H9 (cell line): ENCODE data around the gene ARL8A. TPM values are rescaled to one million over a fixed set of nuclear protein-coding genes. Genes with fewer than 3 reads are reported as not detected.

Experiments
- DNase-seq: peaks from one replicate; pipeline ENCODE4 v3.0.0-alpha.2; 2017
- H2AFZ ChIP-seq: one replicate; pipeline ENCODE4 v1.6.1; 2013; ENCODE audit warnings: mild to moderate bottlenecking, low read length, control low read depth, moderate library complexity
- H2AK5ac ChIP-seq: 2 replicates; pipeline ENCODE4 v1.6.1; 2013; ENCODE audit warnings: low read length, control low read depth, mixed read lengths; ENCODE audit not compliant: insufficient read length
- H2BK120ac ChIP-seq: one replicate; pipeline ENCODE4 v1.6.1; 2013; ENCODE audit warnings: low read depth, mild to moderate bottlenecking, low read length, control low read depth, inconsistent platforms; ENCODE audit not compliant: poor library complexity, severe bottlenecking
- H2BK12ac ChIP-seq: 2 replicates; pipeline ENCODE4 v1.6.1; 2013; ENCODE audit warnings: low read length, control low read depth, mixed read lengths, low read depth; ENCODE audit not compliant: insufficient read length
- H2BK15ac ChIP-seq: 2 replicates; pipeline ENCODE4 v1.6.1; 2013; ENCODE audit warnings: low read depth, low read length, control low read depth
- H2BK20ac ChIP-seq: one replicate; pipeline ENCODE4 v1.6.1; 2013; ENCODE audit warnings: low read depth, mild to moderate bottlenecking, low read length, control low read depth, inconsistent platforms; ENCODE audit not compliant: poor library complexity, severe bottlenecking
- H2BK5ac ChIP-seq: 2 replicates; pipeline ENCODE4 v1.6.1; 2013; ENCODE audit warnings: low read length, control low read depth, mixed read lengths; ENCODE audit not compliant: insufficient read length
- H3K14ac ChIP-seq: 2 replicates; pipeline ENCODE4 v1.6.1; 2013; ENCODE audit warnings: low read length, control low read depth; ENCODE audit not compliant: insufficient read depth
- H3K18ac ChIP-seq: 2 replicates; pipeline ENCODE4 v1.6.1; 2013; ENCODE audit warnings: low read depth, mild to moderate bottlenecking, mixed read lengths, low read length, control low read depth; ENCODE audit not compliant: insufficient read length
- H3K23ac ChIP-seq: 2 replicates; pipeline ENCODE4 v1.6.1; 2013; ENCODE audit warnings: low read length, control low read depth, mixed read lengths, low read depth; ENCODE audit not compliant: insufficient read length
- H3K23me2 ChIP-seq: 2 replicates; pipeline ENCODE4 v1.6.1; 2013; ENCODE audit warnings: low read depth, mild to moderate bottlenecking, mixed read lengths, low read length, control low read depth; ENCODE audit not compliant: insufficient read length, poor library complexity, severe bottlenecking
- H3K27ac ChIP-seq: 2 replicates; pipeline ENCODE4 v1.5.1; 2013; ENCODE audit warnings: low read length, control low read depth, mixed read lengths, low read depth; ENCODE audit not compliant: insufficient read length
- H3K27me3 ChIP-seq: 2 replicates; pipeline ENCODE4 v1.6.1; 2013; ENCODE audit warnings: low read length, control low read depth, inconsistent platforms; ENCODE audit not compliant: insufficient read depth
- H3K4ac ChIP-seq: 2 replicates; pipeline ENCODE4 v1.6.1; 2013; ENCODE audit warnings: low read depth, mild to moderate bottlenecking, control low read depth, inconsistent platforms, low read length, moderate library complexity
- H3K4me1 ChIP-seq: 2 replicates; pipeline ENCODE4 v1.6.1; 2013; ENCODE audit warnings: low read length, control low read depth, inconsistent platforms; ENCODE audit not compliant: insufficient read depth
- H3K4me2 ChIP-seq: 2 replicates; pipeline ENCODE4 v1.6.1; 2013; ENCODE audit warnings: low read length, control low read depth, mixed read lengths; ENCODE audit not compliant: insufficient read length, insufficient read depth
- H3K56ac ChIP-seq: 2 replicates; pipeline ENCODE4 v1.6.1; 2013; ENCODE audit warnings: low read depth, mild to moderate bottlenecking, mixed read lengths, low read length, control low read depth; ENCODE audit not compliant: insufficient read length
- H3K79me1 ChIP-seq: 2 replicates; pipeline ENCODE4 v1.6.1; 2013; ENCODE audit warnings: low read depth, mild to moderate bottlenecking, moderate library complexity, low read length, control low read depth, inconsistent platforms; ENCODE audit not compliant: insufficient read depth, poor library complexity, severe bottlenecking
- H3K79me2 ChIP-seq: 2 replicates; pipeline ENCODE4 v1.6.1; 2013; ENCODE audit warnings: low read length, control low read depth, inconsistent platforms; ENCODE audit not compliant: insufficient read depth
- H3K9ac ChIP-seq: 2 replicates; pipeline ENCODE4 v1.6.1; 2013; ENCODE audit warnings: low read length, control low read depth, mixed read lengths; ENCODE audit not compliant: insufficient read length; ENCODE audit errors: extremely low read depth
- H3K9me3 ChIP-seq: one replicate; pipeline ENCODE4 v1.6.1; 2013; ENCODE audit warnings: low read depth, low read length, inconsistent platforms; ENCODE audit not compliant: control insufficient read depth
- H3T11ph ChIP-seq: one replicate; pipeline ENCODE4 v1.6.1; 2013; ENCODE audit warnings: mild to moderate bottlenecking, low read length, control low read depth, inconsistent platforms
- H4K20me1 ChIP-seq: one replicate; pipeline ENCODE4 v1.6.1; 2013; ENCODE audit not compliant: control insufficient read depth, insufficient read length, insufficient read depth
- H4K5ac ChIP-seq: 2 replicates; pipeline ENCODE4 v1.6.1; 2013; ENCODE audit warnings: low read depth, mild to moderate bottlenecking, mixed read lengths, low read length, control low read depth; ENCODE audit not compliant: insufficient read length
- H4K8ac ChIP-seq: replicated peaks from 2 replicates; pipeline ENCODE4 v1.6.1; 2013; ENCODE audit warnings: low read length, control low read depth, mixed read lengths, low read depth; ENCODE audit not compliant: insufficient read length
- H4K91ac ChIP-seq: 2 replicates; pipeline ENCODE4 v1.6.1; 2013; ENCODE audit warnings: low read depth, mild to moderate bottlenecking, moderate library complexity, mixed read lengths, low read length, control low read depth; ENCODE audit not compliant: insufficient read length
- H3K27ac Mint-ChIP-seq, 3 experiments: 2 replicates in 2 of 3; 3 replicates in 1 of 3; pipeline ENCODE4 v1.8.0; 2020 to 2021; ENCODE audit warnings: mixed read lengths in 3 of 3, mild to moderate bottlenecking in 1 of 3, moderate library complexity in 1 of 3
- H3K27me3 Mint-ChIP-seq: 2 replicates; pipeline ENCODE4 v1.8.0; 2021; ENCODE audit warnings: low read depth, mild to moderate bottlenecking, moderate library complexity, mixed read lengths
- H3K36me3 Mint-ChIP-seq, 3 experiments: 2 replicates in 2 of 3; 3 replicates in 1 of 3; pipeline ENCODE4 v1.8.0; 2020 to 2021; ENCODE audit warnings: low read depth in 3 of 3, mixed read lengths in 3 of 3; ENCODE audit not compliant: insufficient read depth in 1 of 3
- H3K4me1 Mint-ChIP-seq, 2 experiments: 2 replicates each; pipeline ENCODE4 v1.8.0; 2020; ENCODE audit warnings: mixed read lengths in 2 of 2
- H3K4me3 Mint-ChIP-seq, 2 experiments: 2 replicates in 1 of 2; 3 replicates in 1 of 2; pipeline ENCODE4 v1.8.0; 2020 to 2021; ENCODE audit warnings: mild to moderate bottlenecking in 2 of 2, mixed read lengths in 2 of 2, moderate library complexity in 1 of 2
- H3K9me3 Mint-ChIP-seq, 2 experiments: 2 replicates in 1 of 2; 3 replicates in 1 of 2; pipeline ENCODE4 v1.8.0; 2020; ENCODE audit warnings: mild to moderate bottlenecking in 2 of 2, mixed read lengths in 2 of 2, moderate library complexity in 1 of 2
- WGBS: extraction: QIAGEN DNeasy Blood & Tissue Kit; methylation state at CpG from one replicate; pipeline ENCODE4 v1.1.7; 2013; ENCODE audit warnings: missing lambda C conversion rate, low lambda C conversion rate, mixed read lengths; ENCODE audit not compliant: insufficient read length; ENCODE audit errors: extremely low coverage; 5-methylcytosine and 5-hydroxymethylcytosine counted together
- total RNA-seq: library from RNA; stranded (reverse); gene quantifications from 2 replicates; pipeline ENCODE4 v1.2.1, GENCODE V29; 2021
- TF ChIP-seq, protein P1 (sequence below): fragments of 200-600 bp; sonication (generic); conservative IDR thresholded peaks from 3 replicates; pipeline ENCODE4 v1.8.0; 2021; ENCODE audit warnings: antibody characterized with exemption, mild to moderate bottlenecking

ARL8A gene
- total RNA-seq, 1 experiment from 2014 or later: 67.2 TPM

- H3K9me3 Mint-ChIP-seq: no peaks in the 10 kb centered on the region
- H4K5ac ChIP-seq: no peak overlapping the region
- no peak overlapping the region for H3K27ac Mint-ChIP-seq
- H3K4me1 Mint-ChIP-seq: peaks cover 32 to 54% of the 10 kb centered on the region in 2 experiments
- H3K4me1 ChIP-seq: peaks cover 8% of the 10 kb centered on the region; the same call in 1 of the 2 replicates
- no peak overlapping the region for H2AFZ ChIP-seq
- H4K20me1 ChIP-seq: no peaks in the 10 kb centered on the region
- no peaks in the 10 kb centered on the region for H3K36me3 Mint-ChIP-seq
- H3K23me2 ChIP-seq: no peaks in the 10 kb centered on the region
- no peaks in the 10 kb centered on the region for H3K9me3 ChIP-seq
- TF ChIP-seq, protein P1, sequence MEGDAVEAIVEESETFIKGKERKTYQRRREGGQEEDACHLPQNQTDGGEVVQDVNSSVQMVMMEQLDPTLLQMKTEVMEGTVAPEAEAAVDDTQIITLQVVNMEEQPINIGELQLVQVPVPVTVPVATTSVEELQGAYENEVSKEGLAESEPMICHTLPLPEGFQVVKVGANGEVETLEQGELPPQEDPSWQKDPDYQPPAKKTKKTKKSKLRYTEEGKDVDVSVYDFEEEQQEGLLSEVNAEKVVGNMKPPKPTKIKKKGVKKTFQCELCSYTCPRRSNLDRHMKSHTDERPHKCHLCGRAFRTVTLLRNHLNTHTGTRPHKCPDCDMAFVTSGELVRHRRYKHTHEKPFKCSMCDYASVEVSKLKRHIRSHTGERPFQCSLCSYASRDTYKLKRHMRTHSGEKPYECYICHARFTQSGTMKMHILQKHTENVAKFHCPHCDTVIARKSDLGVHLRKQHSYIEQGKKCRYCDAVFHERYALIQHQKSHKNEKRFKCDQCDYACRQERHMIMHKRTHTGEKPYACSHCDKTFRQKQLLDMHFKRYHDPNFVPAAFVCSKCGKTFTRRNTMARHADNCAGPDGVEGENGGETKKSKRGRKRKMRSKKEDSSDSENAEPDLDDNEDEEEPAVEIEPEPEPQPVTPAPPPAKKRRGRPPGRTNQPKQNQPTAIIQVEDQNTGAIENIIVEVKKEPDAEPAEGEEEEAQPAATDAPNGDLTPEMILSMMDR: no peak
- no peak for DNase-seq
- no peak overlapping the region for H3K9ac ChIP-seq
- H3K27me3 Mint-ChIP-seq: peaks cover 4% of the 10 kb centered on the region
- no peak overlapping the region for H4K91ac ChIP-seq
- no peak overlapping the region for H2BK120ac ChIP-seq
- H2AK5ac ChIP-seq: no peak overlapping the region
- no peak overlapping the region for H3K56ac ChIP-seq
- no peak overlapping the region for H3K14ac ChIP-seq
- H3K4me2 ChIP-seq: no peak overlapping the region
- H3K4me3 Mint-ChIP-seq: no peak overlapping the region
- H3K79me1 ChIP-seq: no peaks in the 10 kb centered on the region
- H3K4ac ChIP-seq: no peak overlapping the region
- no CpG with 5 or more reads among the region's 8 CpGs for WGBS
- no peak overlapping the region for H3K18ac ChIP-seq
- H3K79me2 ChIP-seq: no peaks in the 10 kb centered on the region
- H2BK15ac ChIP-seq: no peak overlapping the region
- no peak overlapping the region for H2BK20ac ChIP-seq
- H3T11ph ChIP-seq: no peak overlapping the region
- H3K27me3 ChIP-seq: no peaks in the 10 kb centered on the region; the same call in 1 of the 2 replicates
- no peak overlapping the region for H2BK5ac ChIP-seq
- no peak overlapping the region for H4K8ac ChIP-seq
- no peak overlapping the region for H2BK12ac ChIP-seq
- H3K27ac ChIP-seq: no peak overlapping the region
- H3K23ac ChIP-seq: no peak overlapping the region
Measured at GRCh38 chr1:202156590-202156989, 12.1 kb upstream of the ARL8A start.
